Measurements from ENCODE around the gene ZNF765. TPM values are rescaled to one million over a fixed set of nuclear protein-coding genes. Genes with fewer than 3 reads are reported as not detected.
"Not testable (repeated sequence)": the region's sequence is repeated elsewhere in the genome, so short reads cannot be mapped to it uniquely, and the experiment has no call there.

The ZNF765 gene
- total RNA-seq, 1 experiment from 2014 or later: 23.6 TPM

DNA sequence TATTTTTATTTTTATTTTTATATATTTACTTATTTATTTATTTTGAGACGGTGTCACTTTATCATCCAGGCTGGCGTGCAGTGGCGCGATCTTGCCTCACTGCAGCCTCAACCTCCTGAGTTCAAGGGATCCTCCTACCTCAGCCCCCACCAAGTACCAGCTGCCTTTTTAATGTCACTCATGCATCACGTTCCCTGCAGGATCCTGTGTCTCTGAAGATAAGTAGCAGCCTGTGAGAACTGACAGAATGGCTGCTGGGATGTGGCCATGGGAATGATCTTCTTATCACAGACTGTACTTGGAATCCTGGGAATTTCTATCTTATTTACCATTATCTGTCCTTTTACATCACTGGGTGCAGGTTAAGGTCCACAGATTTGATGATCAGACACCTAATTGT lies 27.6 kb downstream of the ZNF765 start:
- peaks cover 1% of the 10 kb centered on the region for H3K9me3 Mint-ChIP-seq
- ATAC-seq (no peak), DNase-seq (ENCODE audit: low spot score) (no peak)
- H3K36me3 Mint-ChIP-seq: no peaks in the 10 kb centered on the region
- CTCF ChIA-PET: interaction anchor here (0.5 to 3.8 kb wide), 2 partner anchors 51 to 360 kb away, joined by 3 to 44 read pairs; no protein-coding TSS in a partner anchor
- POLR2A ChIA-PET: no interaction called here
- H3K4me3 Mint-ChIP-seq: no peak overlapping the region
- H3K4me1 Mint-ChIP-seq: peaks cover 23% of the 10 kb centered on the region
- no peaks in the 10 kb centered on the region for H3K27me3 Mint-ChIP-seq (ENCODE audit: low read depth)
- H3K27ac Mint-ChIP-seq: peak overlapping the region; percentile 50
- TF ChIP-seq TEAD1 (CRISPR knock-in tag; IDR thresholded peaks at IDR 0.05) (no peak), KAT7 (CRISPR knock-in tag; IDR thresholded peaks at IDR 0.05; ENCODE audit: borderline replicate concordance) (no peak), NR1H2 (CRISPR knock-in tag; IDR thresholded peaks at IDR 0.05) (no peak), JUN (CRISPR knock-in tag; IDR thresholded peaks at IDR 0.05) (no peak), NR2C2 (CRISPR knock-in tag; IDR thresholded peaks at IDR 0.05) (no peak), ZNF671 (CRISPR knock-in tag; IDR thresholded peaks at IDR 0.05) (no peak), OVOL2 (CRISPR knock-in tag; IDR thresholded peaks at IDR 0.05; ENCODE audit: borderline replicate concordance) (no peak), HMGA2 (CRISPR knock-in tag; IDR thresholded peaks at IDR 0.05) (no peak), PRRX2 (CRISPR knock-in tag; IDR thresholded peaks at IDR 0.05) (no peak)
- TF ChIP-seq, protein P1, sequence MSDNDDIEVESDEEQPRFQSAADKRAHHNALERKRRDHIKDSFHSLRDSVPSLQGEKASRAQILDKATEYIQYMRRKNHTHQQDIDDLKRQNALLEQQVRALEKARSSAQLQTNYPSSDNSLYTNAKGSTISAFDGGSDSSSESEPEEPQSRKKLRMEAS (CRISPR knock-in tag; IDR thresholded peaks at IDR 0.05): no peak
- TF ChIP-seq, protein P2, sequence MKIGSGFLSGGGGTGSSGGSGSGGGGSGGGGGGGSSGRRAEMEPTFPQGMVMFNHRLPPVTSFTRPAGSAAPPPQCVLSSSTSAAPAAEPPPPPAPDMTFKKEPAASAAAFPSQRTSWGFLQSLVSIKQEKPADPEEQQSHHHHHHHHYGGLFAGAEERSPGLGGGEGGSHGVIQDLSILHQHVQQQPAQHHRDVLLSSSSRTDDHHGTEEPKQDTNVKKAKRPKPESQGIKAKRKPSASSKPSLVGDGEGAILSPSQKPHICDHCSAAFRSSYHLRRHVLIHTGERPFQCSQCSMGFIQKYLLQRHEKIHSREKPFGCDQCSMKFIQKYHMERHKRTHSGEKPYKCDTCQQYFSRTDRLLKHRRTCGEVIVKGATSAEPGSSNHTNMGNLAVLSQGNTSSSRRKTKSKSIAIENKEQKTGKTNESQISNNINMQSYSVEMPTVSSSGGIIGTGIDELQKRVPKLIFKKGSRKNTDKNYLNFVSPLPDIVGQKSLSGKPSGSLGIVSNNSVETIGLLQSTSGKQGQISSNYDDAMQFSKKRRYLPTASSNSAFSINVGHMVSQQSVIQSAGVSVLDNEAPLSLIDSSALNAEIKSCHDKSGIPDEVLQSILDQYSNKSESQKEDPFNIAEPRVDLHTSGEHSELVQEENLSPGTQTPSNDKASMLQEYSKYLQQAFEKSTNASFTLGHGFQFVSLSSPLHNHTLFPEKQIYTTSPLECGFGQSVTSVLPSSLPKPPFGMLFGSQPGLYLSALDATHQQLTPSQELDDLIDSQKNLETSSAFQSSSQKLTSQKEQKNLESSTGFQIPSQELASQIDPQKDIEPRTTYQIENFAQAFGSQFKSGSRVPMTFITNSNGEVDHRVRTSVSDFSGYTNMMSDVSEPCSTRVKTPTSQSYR (CRISPR knock-in tag; IDR thresholded peaks at IDR 0.05): no peak
- TF ChIP-seq, protein P3, sequence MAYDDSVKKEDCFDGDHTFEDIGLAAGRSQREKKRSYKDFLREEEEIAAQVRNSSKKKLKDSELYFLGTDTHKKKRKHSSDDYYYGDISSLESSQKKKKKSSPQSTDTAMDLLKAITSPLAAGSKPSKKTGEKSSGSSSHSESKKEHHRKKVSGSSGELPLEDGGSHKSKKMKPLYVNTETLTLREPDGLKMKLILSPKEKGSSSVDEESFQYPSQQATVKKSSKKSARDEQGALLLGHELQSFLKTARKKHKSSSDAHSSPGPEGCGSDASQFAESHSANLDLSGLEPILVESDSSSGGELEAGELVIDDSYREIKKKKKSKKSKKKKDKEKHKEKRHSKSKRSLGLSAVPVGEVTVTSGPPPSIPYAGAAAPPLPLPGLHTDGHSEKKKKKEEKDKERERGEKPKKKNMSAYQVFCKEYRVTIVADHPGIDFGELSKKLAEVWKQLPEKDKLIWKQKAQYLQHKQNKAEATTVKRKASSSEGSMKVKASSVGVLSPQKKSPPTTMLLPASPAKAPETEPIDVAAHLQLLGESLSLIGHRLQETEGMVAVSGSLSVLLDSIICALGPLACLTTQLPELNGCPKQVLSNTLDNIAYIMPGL (CRISPR knock-in tag; IDR thresholded peaks at IDR 0.05): no peak
- TF ChIP-seq, protein P4, sequence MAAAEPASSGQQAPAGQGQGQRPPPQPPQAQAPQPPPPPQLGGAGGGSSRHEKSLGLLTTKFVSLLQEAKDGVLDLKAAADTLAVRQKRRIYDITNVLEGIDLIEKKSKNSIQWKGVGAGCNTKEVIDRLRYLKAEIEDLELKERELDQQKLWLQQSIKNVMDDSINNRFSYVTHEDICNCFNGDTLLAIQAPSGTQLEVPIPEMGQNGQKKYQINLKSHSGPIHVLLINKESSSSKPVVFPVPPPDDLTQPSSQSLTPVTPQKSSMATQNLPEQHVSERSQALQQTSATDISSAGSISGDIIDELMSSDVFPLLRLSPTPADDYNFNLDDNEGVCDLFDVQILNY (CRISPR knock-in tag; IDR thresholded peaks at IDR 0.05): no peak
- TF ChIP-seq, protein P5, sequence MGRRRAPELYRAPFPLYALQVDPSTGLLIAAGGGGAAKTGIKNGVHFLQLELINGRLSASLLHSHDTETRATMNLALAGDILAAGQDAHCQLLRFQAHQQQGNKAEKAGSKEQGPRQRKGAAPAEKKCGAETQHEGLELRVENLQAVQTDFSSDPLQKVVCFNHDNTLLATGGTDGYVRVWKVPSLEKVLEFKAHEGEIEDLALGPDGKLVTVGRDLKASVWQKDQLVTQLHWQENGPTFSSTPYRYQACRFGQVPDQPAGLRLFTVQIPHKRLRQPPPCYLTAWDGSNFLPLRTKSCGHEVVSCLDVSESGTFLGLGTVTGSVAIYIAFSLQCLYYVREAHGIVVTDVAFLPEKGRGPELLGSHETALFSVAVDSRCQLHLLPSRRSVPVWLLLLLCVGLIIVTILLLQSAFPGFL (CRISPR knock-in tag; IDR thresholded peaks at IDR 0.05; ENCODE audit: borderline replicate concordance): no peak
- TF ChIP-seq, protein P6, sequence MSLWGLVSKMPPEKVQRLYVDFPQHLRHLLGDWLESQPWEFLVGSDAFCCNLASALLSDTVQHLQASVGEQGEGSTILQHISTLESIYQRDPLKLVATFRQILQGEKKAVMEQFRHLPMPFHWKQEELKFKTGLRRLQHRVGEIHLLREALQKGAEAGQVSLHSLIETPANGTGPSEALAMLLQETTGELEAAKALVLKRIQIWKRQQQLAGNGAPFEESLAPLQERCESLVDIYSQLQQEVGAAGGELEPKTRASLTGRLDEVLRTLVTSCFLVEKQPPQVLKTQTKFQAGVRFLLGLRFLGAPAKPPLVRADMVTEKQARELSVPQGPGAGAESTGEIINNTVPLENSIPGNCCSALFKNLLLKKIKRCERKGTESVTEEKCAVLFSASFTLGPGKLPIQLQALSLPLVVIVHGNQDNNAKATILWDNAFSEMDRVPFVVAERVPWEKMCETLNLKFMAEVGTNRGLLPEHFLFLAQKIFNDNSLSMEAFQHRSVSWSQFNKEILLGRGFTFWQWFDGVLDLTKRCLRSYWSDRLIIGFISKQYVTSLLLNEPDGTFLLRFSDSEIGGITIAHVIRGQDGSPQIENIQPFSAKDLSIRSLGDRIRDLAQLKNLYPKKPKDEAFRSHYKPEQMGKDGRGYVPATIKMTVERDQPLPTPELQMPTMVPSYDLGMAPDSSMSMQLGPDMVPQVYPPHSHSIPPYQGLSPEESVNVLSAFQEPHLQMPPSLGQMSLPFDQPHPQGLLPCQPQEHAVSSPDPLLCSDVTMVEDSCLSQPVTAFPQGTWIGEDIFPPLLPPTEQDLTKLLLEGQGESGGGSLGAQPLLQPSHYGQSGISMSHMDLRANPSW (CRISPR knock-in tag; conservative IDR thresholded peaks at IDR 0.05; ENCODE audit: low read depth): no peak

DNA sequence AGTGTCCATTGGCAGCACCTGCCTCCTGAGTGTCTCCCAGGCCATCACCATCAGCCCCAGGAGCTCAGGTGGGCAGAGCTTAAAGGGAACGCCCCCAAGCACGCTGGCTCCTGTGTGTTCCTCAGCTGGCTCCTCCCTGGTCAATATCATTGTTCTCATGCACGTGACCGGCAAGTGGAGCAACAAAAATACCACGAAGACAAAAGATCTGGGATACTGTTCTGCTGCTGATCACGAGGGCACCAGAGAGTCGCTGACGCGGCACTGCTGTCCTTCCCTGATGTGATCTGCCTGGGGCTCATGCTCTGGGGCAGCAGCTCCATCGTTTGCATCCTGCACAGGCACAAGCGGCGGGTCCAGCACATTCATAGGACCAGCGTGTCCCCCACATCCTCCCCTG lies 28.1 kb downstream of the ZNF765 start:
- H3K27ac Mint-ChIP-seq; H3K27me3 Mint-ChIP-seq (ENCODE audit: low read depth); DNase-seq (ENCODE audit: low spot score); POLR2A ChIA-PET; H3K9me3 Mint-ChIP-seq; H3K36me3 Mint-ChIP-seq: not testable (repeated sequence)
- H3K4me3 Mint-ChIP-seq: peak overlapping the region; percentile 29; the same call in 1 of the 2 replicates
- H3K4me1 Mint-ChIP-seq: peaks cover 23% of the 10 kb centered on the region
- ATAC-seq: peak; percentile 84
- CTCF ChIA-PET: interaction anchor here (0.6 to 3.8 kb wide), 10 partner anchors 28 to 323 kb away, joined by 3 to 44 read pairs (median 16); partner anchors contain the start of genes ZNF765 and ZNF845
